Neutrophil (primary cell): ENCODE data around the gene VPS33B.

ENCODE experiments used
- H3K27ac ChIP-seq: fragments of 200-600 bp; sonication (generic); 2 replicates; pipeline ENCODE4 v1.5.1; 2016; ENCODE audit warnings: mild to moderate bottlenecking, moderate library complexity
- H3K27me3 ChIP-seq: fragments of 200-600 bp; sonication (generic); 2 replicates; pipeline ENCODE4 v1.6.0; 2016; ENCODE audit warnings: mild to moderate bottlenecking
- H3K36me3 ChIP-seq: fragments of 200-600 bp; sonication (generic); 2 replicates; pipeline ENCODE4 v1.5.1; 2017
- H3K4me1 ChIP-seq, 2 experiments: fragments of 200-600 bp in 1 of 2; sonication (generic) in 1 of 2; 1 replicate in 1 of 2; 2 replicates in 1 of 2; pipeline versions ENCODE4 v1.5.1 to v1.6.1; 2013 to 2016; ENCODE audit warnings: low read depth in 1 of 2, low read length in 1 of 2, mild to moderate bottlenecking in 1 of 2, moderate library complexity in 1 of 2; ENCODE audit not compliant: control insufficient read depth in 1 of 2, insufficient read depth in 1 of 2
- H3K4me3 ChIP-seq, 2 experiments: fragments of 200-600 bp in 1 of 2; sonication (generic) in 1 of 2; 1 replicate in 1 of 2; 2 replicates in 1 of 2; pipeline ENCODE4 v1.5.1; 2013 to 2016; ENCODE audit warnings: low read depth in 1 of 2, low read length in 1 of 2, mild to moderate bottlenecking in 1 of 2, moderate library complexity in 1 of 2
- H3K9me3 ChIP-seq: fragments of 200-600 bp; sonication (generic); 2 replicates; pipeline ENCODE4 v1.5.1; 2016
- TF ChIP-seq, protein P1 (sequence below): fragments of 200-600 bp; sonication (generic); IDR thresholded peaks from 2 replicates; pipeline ENCODE4 v1.5.1; 2016; ENCODE audit warnings: antibody characterized with exemption

The VPS33B gene

DNA sequence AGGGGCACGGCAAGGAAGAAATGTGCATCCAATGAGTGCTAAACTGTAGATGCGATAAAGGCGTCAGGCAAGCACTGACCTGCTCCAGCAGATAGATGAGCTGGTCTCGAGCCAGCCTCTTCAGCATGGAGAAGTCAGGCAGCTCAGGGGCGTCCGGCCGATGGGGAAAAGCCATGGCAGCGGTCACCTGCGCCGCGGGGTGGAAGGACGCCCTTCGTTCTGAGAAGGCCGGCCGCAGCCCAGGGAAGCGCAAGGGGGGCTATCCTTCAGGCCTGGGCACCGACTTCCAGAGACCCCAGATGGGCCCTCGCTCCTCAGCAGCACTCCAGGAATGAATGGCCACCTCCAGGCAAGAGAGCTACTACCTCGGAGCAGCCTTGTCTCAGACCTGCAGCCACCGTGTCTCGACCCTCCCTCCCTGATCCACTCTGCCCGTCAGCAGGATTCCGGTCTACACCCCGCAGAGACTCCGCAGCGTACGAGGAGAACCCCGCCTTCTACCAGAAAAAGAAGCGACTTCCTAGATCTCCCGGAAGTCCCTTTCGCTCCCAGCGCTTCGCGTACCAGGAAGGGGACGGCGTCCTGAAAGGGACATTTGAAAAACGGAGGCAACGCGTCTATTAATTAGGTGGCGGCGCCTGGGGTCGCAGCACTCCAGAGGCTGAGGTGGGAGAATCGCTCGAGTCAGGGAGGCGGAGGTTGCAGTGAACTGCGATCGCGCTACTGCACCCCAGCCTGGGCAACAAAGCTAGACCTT, at the start of gene VPS33B:
Gene VPS33B, minus strand, starts transcription at position 520 of the 757 bp plus-strand sequence. Its CDS starts 345 bp downstream, at position 175.
- H3K27me3 ChIP-seq = no peaks in the 10 kb centered on the region

DNA sequence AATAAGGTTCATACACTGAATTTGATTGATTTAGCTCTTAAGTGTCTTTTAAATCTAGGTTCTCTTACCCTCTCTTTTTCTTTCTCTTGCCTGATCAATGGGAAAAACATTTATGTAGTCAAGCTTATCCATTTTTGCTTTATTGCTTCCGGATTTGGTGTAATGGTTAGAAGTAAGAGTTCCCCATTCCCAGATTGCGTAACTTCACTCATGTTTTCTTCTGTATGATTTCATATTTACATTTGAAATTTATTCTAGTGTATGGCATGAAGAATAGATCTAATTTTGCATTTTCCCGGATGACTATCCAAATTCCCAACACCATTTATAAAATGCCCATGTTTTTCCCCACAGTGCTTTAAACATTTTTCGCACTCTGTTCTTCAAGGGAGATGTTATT, 49.8 kb upstream of the VPS33B start:
- H3K27ac ChIP-seq = no peak overlapping the region
- H3K9me3 ChIP-seq = no peaks in the 10 kb centered on the region
- TF ChIP-seq, protein P1, sequence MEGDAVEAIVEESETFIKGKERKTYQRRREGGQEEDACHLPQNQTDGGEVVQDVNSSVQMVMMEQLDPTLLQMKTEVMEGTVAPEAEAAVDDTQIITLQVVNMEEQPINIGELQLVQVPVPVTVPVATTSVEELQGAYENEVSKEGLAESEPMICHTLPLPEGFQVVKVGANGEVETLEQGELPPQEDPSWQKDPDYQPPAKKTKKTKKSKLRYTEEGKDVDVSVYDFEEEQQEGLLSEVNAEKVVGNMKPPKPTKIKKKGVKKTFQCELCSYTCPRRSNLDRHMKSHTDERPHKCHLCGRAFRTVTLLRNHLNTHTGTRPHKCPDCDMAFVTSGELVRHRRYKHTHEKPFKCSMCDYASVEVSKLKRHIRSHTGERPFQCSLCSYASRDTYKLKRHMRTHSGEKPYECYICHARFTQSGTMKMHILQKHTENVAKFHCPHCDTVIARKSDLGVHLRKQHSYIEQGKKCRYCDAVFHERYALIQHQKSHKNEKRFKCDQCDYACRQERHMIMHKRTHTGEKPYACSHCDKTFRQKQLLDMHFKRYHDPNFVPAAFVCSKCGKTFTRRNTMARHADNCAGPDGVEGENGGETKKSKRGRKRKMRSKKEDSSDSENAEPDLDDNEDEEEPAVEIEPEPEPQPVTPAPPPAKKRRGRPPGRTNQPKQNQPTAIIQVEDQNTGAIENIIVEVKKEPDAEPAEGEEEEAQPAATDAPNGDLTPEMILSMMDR = no peak
- H3K4me3 ChIP-seq = no peak overlapping the region
- no peaks in the 10 kb centered on the region for H3K36me3 ChIP-seq
- H3K4me1 ChIP-seq = no peaks in the 10 kb centered on the region
- H3K27me3 ChIP-seq = peaks cover 29% of the 10 kb centered on the region

More for the DNA sequence above, at the start of gene VPS33B:
- Histone ChIP-seq H3K9me3 (no peaks in the 10 kb centered on the region), H3K4me3 (peak within 1 kb of the TSS; percentile 84 to 98), H3K36me3 (no peaks in the 10 kb centered on the region), H3K4me1 (peaks cover 16 to 17% of the 10 kb centered on the region in 2 experiments), H3K27ac (peak within 1 kb of the TSS; percentile 71)
- TF ChIP-seq, protein P1 = no peak

DNA sequence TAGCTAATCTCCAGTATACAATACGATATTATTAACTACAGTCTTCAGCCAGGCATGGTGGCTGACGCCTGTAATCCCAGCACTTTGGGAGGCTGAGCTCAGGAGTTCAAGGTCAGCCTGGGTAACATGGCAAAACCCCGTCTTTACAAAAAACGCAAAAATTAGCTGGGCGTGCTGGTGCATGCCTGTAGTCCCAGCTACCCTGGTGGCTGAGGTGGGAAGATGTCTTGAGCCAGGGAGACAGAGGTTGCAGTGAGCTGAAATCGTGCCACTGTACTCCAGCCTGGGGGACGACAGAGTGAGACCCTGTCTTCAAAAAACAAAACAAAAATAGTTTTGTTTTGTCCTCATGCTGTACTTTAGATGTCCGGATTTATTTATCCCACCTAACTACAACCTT, 48.5 kb upstream of the VPS33B start:
- H3K4me1 ChIP-seq = no peaks in the 10 kb centered on the region
- no peaks in the 10 kb centered on the region for H3K9me3 ChIP-seq
- no peaks in the 10 kb centered on the region for H3K36me3 ChIP-seq
- peaks cover 31% of the 10 kb centered on the region for H3K27me3 ChIP-seq
- no peak overlapping the region for H3K27ac ChIP-seq
- no peak overlapping the region for H3K4me3 ChIP-seq
- TF ChIP-seq, protein P1 = no peak

DNA sequence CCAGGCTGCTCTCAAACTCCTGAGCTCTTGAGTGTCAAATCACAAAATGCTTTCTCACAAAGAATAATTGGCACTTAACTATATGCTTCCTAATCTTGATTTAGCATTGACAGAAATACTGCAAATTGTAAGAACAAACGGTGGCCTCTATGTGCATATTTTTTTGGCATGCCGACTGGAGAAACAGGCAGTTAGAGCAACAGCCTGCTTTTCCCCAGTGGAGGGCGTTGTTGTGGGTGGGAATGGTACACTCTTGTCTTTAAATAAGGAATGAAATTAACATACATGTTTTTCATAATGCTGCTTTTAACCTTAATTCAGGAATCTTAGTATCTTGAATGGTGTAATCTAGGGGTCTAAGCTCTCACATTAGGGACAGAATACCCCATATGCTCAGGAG, 46.6 kb upstream of the VPS33B start:
- H3K4me1 ChIP-seq = no peaks in the 10 kb centered on the region
- H3K4me3 ChIP-seq = no peak overlapping the region
- H3K27ac ChIP-seq = no peak overlapping the region
- H3K9me3 ChIP-seq = no peaks in the 10 kb centered on the region
- H3K36me3 ChIP-seq = no peaks in the 10 kb centered on the region
- H3K27me3 ChIP-seq = peaks cover 35% of the 10 kb centered on the region
- TF ChIP-seq, protein P1 = no peak

DNA sequence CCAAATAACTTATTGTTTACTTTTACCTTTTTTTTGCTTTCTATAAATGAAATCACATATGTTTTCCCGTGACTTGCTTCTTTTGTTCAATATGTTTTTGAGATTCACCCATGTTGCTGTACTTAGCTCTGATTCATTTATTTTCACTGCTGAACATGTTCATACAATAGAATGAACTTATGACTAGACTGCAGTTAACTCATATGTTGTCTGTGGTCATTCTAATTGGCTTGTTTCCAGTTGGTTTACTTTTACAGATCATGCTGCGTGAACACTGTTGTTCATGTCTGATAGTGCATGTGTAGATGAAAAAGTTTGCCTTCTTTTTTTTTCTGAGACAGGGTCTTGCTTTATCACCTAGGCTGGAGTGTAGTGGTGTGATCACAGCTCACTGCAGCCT, 46.0 kb upstream of the VPS33B start:
- Histone ChIP-seq H3K4me1 (no peaks in the 10 kb centered on the region), H3K27ac (no peak overlapping the region), H3K4me3 (no peak overlapping the region), H3K36me3 (no peaks in the 10 kb centered on the region), H3K27me3 (peaks cover 35% of the 10 kb centered on the region), H3K9me3 (no peaks in the 10 kb centered on the region)
- TF ChIP-seq, protein P1 = no peak
